Glutamatergic neuron (in vitro differentiated cells): ENCODE data around the gene MYCN. TPM values are rescaled to one million over a fixed set of nuclear protein-coding genes. Genes with fewer than 3 reads are reported as not detected.
"Not testable (repeated sequence)": the region's sequence is repeated elsewhere in the genome, so short reads cannot be mapped to it uniquely, and the experiment has no call there.

Experiments
- DNase-seq: peaks from one replicate; pipeline ENCODE4 v3.0.0; 2022
- H3K27ac Mint-ChIP-seq: one replicate; pipeline ENCODE4 v1.8.0; 2020; ENCODE audit warnings: mild to moderate bottlenecking, mixed read lengths, inconsistent platforms; ENCODE audit not compliant: unreplicated experiment
- H3K27me3 Mint-ChIP-seq: one replicate; pipeline ENCODE4 v1.8.0; 2020; ENCODE audit warnings: mild to moderate bottlenecking, moderate library complexity, mixed read lengths, inconsistent platforms; ENCODE audit not compliant: unreplicated experiment
- H3K36me3 Mint-ChIP-seq: one replicate; pipeline ENCODE4 v1.8.0; 2020; ENCODE audit warnings: mild to moderate bottlenecking, mixed read lengths, inconsistent platforms; ENCODE audit not compliant: unreplicated experiment
- H3K4me1 Mint-ChIP-seq: one replicate; pipeline ENCODE4 v1.8.0; 2020; ENCODE audit warnings: mild to moderate bottlenecking, low read depth, mixed read lengths, inconsistent platforms; ENCODE audit not compliant: unreplicated experiment
- H3K4me3 Mint-ChIP-seq: one replicate; pipeline ENCODE4 v1.8.0; 2020; ENCODE audit warnings: mild to moderate bottlenecking, mixed read lengths, inconsistent platforms; ENCODE audit not compliant: unreplicated experiment
- H3K9me3 Mint-ChIP-seq: one replicate; pipeline ENCODE4 v1.8.0; 2020; ENCODE audit warnings: mild to moderate bottlenecking, moderate library complexity, mixed read lengths, inconsistent platforms; ENCODE audit not compliant: unreplicated experiment
- total RNA-seq: library from RNA; stranded (reverse); fragmentation: NEBNext Ultra II Directional; extraction: Animal tissue kit (Norgen Biotek cat#: 25700); gene quantifications from one replicate; pipeline ENCODE4 v1.2.1, GENCODE V29; 2021; ENCODE audit not compliant: unreplicated experiment
- TF ChIP-seq, protein P1 (sequence below): fragments of 200-600 bp; sonication (generic); IDR thresholded peaks from one replicate; pipeline ENCODE4 v1.5.0; 2021; ENCODE audit not compliant: partially characterized antibody, unreplicated experiment

The MYCN gene
- total RNA-seq, 1 donor from 2014 or later = 43.8 TPM

DNA sequence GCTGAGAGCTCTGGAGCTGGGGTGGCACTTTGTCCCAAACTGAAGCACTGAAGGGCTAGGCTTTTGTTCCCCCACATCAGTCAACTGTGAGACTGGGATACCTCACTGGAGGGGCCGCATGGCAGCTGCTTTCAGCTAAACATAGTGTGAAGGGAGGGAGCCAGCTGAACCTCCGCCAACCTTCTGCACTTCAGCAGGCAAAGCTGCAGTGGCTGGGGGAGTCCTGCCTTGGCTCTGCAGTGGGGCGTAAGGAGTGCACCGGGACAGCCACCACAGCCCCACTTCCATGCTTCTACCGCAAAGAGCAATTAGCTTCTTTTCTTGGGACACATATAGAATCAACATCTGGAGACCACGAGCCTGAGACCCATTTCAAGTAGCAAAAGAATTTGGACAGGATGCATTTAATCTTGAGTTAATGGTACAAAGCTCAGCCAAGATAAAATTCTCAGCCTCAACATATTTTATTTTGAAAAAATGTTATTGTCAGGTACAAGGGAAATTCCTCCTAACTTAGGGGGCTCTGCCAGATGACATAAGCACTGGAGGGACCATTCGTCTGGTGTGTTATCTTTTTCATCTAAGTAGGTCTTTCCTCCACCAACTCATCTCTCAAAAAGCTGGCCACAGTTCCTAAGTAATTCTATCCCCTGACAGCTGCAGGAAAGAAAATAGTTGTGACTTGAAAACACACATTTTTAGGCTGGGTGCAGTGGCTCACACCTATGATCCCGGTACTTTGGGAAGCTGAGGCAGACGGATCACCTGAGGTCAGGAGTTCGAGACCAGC, 25.6 kb upstream of the MYCN start:
- Mint-ChIP-seq H3K4me1 (peaks cover 7% of the 10 kb centered on the region), H3K27ac (no peak overlapping the region), H3K9me3 (peaks cover 4% of the 10 kb centered on the region), H3K27me3 (peaks cover 10% of the 10 kb centered on the region), H3K36me3 (no peaks in the 10 kb centered on the region), H3K4me3 (no peak overlapping the region)
- DNase-seq = no peak
- TF ChIP-seq, protein P1, sequence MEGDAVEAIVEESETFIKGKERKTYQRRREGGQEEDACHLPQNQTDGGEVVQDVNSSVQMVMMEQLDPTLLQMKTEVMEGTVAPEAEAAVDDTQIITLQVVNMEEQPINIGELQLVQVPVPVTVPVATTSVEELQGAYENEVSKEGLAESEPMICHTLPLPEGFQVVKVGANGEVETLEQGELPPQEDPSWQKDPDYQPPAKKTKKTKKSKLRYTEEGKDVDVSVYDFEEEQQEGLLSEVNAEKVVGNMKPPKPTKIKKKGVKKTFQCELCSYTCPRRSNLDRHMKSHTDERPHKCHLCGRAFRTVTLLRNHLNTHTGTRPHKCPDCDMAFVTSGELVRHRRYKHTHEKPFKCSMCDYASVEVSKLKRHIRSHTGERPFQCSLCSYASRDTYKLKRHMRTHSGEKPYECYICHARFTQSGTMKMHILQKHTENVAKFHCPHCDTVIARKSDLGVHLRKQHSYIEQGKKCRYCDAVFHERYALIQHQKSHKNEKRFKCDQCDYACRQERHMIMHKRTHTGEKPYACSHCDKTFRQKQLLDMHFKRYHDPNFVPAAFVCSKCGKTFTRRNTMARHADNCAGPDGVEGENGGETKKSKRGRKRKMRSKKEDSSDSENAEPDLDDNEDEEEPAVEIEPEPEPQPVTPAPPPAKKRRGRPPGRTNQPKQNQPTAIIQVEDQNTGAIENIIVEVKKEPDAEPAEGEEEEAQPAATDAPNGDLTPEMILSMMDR = no peak

DNA sequence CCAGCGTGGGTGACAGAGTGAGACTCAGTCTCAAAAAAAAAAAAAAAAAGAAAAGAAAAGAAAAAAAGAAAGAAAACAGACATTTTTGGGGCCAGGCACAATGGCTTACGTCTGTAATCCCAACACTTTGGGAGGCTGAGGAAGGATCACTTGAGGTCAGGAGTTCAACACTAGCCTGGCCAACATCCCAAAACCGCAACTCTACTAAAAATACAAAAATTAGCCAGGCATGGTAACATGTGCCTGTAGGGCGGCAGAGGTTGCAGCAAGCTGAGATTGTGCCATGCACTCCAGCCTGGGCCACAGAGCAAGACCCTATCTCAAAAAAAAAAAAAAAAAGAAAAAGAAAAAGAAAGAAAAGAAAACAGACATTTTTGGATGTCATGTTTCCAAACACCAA, 24.8 kb upstream of the MYCN start:
- H3K4me3 Mint-ChIP-seq, H3K27me3 Mint-ChIP-seq, H3K4me1 Mint-ChIP-seq, H3K27ac Mint-ChIP-seq, H3K36me3 Mint-ChIP-seq, H3K9me3 Mint-ChIP-seq, DNase-seq: not testable (repeated sequence)

DNA sequence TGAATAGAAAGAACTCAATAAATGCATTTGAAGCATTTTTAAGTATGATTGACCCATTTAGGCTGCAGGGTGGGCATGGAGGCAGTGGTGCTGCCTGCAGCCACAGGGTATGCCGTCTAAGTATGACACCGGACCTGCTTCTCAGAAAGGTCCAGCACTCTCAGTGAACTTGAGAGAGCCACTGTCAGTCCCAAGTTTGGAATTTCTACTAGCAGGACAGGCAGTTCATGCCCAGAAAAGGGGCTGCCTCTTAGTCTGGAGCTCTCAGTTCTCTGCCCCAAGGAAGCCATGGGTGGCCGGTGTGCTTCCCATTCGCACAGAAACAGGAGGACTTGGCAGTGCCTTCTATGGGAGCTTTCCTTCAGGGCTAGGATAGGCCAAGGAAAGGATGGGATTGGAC, 24.0 kb upstream of the MYCN start:
- H3K9me3 Mint-ChIP-seq = peaks cover 2% of the 10 kb centered on the region
- no peak overlapping the region for H3K27ac Mint-ChIP-seq
- DNase-seq = no peak
- H3K36me3 Mint-ChIP-seq = peaks cover 6% of the 10 kb centered on the region
- TF ChIP-seq, protein P1 = no peak
- H3K4me1 Mint-ChIP-seq = peaks cover 7% of the 10 kb centered on the region
- no peak overlapping the region for H3K4me3 Mint-ChIP-seq
- H3K27me3 Mint-ChIP-seq = peaks cover 9% of the 10 kb centered on the region

DNA sequence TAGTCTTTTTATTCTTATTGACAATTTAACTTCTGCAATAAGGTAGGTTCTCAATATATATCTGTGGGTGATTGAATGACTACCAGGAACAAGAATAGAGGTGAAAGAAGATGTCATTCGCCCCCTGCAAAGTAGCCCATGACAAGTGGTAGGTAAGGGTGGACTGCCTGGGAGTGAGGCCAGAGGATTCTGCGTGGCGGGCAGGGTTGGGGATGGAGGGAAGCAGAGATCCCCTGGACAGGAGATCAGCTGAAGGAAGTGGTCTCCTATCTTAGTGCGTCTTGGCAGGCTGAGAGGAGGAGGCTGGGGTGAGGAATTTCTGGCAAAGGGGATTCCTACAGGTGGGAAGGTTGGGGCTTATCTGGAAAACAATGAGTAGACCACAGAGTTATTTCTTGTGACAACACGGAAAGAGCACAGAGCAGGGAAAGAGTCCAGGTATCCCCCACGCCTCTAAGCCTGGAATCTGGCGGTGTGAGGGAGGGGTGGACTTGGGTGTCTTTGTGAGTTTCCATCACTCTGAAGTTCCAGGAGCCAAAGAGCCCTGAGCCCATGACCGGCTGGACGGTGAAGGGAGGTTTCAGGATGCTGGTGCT, 21.5 kb upstream of the MYCN start:
- peaks cover 2% of the 10 kb centered on the region for H3K9me3 Mint-ChIP-seq
- H3K27ac Mint-ChIP-seq = no peak overlapping the region
- H3K4me3 Mint-ChIP-seq = no peak overlapping the region
- DNase-seq = no peak
- H3K36me3 Mint-ChIP-seq = peaks cover 6% of the 10 kb centered on the region
- peaks cover 6% of the 10 kb centered on the region for H3K27me3 Mint-ChIP-seq
- no peaks in the 10 kb centered on the region for H3K4me1 Mint-ChIP-seq
- TF ChIP-seq, protein P1 = no peak

DNA sequence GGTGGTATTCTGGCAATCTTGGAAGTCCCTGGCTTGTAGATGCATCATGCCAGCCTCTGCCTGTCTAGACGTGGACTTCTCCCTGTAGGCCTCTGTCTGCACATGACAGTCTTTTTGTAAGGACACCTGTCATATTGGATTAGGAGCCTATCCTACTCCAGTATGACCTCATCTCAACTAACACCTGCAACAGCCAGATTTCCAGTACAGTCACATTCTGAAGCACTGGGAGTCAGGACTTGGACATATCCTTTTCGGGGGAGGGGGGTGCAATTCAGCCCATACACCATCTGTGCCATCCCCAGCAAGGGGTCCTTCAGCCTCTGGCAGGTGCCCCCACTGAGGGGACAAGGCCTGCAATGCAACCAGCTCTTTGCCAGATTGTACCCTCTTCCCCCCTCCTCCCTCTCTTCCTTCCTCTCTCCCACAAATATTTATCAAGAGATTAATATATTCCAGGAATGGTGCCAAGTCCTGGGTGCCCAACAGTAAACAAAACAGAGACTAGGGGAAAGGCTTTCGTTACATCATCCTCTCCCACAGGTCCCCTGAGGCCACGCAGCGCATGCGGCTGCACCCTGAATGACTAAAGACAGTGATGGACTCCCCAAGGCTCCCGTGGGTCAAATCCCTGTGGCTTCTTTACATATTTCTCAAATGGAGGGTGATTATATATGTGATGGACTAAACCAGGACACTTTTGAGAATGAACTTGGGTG, 20.5 kb upstream of the MYCN start:
- Mint-ChIP-seq H3K36me3 (peaks cover 6% of the 10 kb centered on the region), H3K9me3 (peaks cover 2% of the 10 kb centered on the region), H3K27me3 (peaks cover 3% of the 10 kb centered on the region), H3K4me1 (no peaks in the 10 kb centered on the region), H3K27ac (no peak overlapping the region), H3K4me3 (no peak overlapping the region)
- no peak for DNase-seq
- TF ChIP-seq, protein P1 = no peak
